Thoracic aorta (tissue), 2 donors: ENCODE measurements around the gene MTCL1. TPM values are rescaled to one million over a fixed set of nuclear protein-coding genes. Genes with fewer than 3 reads are reported as not detected.

Source experiments
- ATAC-seq: fragments of 150-250 bp; one replicate; pipeline ENCODE4 v1.8.0; 2017; ENCODE audit warnings: low read depth; ENCODE audit not compliant: insufficient number of reproducible peaks, low FRiP score
- DNase-seq: peaks from one replicate; pipeline ENCODE4 v3.0.0-alpha.2; 2020; ENCODE audit warnings: low spot score
- H3K27ac ChIP-seq, 2 donors: fragments of 200-600 bp; sonication (generic); 1 replicate in 1 of 2; 2 replicates in 1 of 2; pipeline ENCODE4 v1.5.1; 2016; ENCODE audit warnings: mild to moderate bottlenecking in 2 of 2, moderate library complexity in 2 of 2
- H3K27me3 ChIP-seq: fragments of 200-600 bp; sonication (generic); replicated peaks from 2 replicates; pipeline ENCODE4 v1.6.0; 2016; ENCODE audit warnings: mild to moderate bottlenecking; ENCODE audit not compliant: insufficient read depth
- H3K36me3 ChIP-seq: fragments of 200-600 bp; sonication (generic); one replicate; pipeline ENCODE4 v1.5.1; 2016
- H3K4me1 ChIP-seq, 2 donors: fragments of 200-600 bp; sonication (generic); 1 replicate in 1 of 2; 2 replicates in 1 of 2; pipeline versions ENCODE4 v1.5.1 to v1.6.0; 2016; ENCODE audit warnings: low read depth in 2 of 2, mild to moderate bottlenecking in 1 of 2; ENCODE audit not compliant: control insufficient read depth in 1 of 2
- H3K4me3 ChIP-seq: fragments of 200-600 bp; sonication (generic); 2 replicates; pipeline ENCODE4 v1.5.1; 2016; ENCODE audit warnings: mild to moderate bottlenecking
- H3K9me3 ChIP-seq: fragments of 200-600 bp; sonication (generic); 2 replicates; pipeline ENCODE4 v1.5.1; 2016
- CTCF ChIP-seq: fragments of 200-600 bp; sonication (generic); IDR thresholded peaks from one replicate; pipeline ENCODE4 v1.5.1; 2019; ENCODE audit warnings: antibody characterized with exemption
- total RNA-seq, 2 donors: library from RNA; depleted of rRNA; stranded (reverse); fragments of >200 nt; gene quantifications; one replicate each; pipeline versions ENCODE4 v1.1.0 to v1.2.3, GENCODE V29; 2016

Gene MTCL1
- total RNA-seq, 2 donors from 2014 or later: 9.9 to 23.3 TPM

DNA sequence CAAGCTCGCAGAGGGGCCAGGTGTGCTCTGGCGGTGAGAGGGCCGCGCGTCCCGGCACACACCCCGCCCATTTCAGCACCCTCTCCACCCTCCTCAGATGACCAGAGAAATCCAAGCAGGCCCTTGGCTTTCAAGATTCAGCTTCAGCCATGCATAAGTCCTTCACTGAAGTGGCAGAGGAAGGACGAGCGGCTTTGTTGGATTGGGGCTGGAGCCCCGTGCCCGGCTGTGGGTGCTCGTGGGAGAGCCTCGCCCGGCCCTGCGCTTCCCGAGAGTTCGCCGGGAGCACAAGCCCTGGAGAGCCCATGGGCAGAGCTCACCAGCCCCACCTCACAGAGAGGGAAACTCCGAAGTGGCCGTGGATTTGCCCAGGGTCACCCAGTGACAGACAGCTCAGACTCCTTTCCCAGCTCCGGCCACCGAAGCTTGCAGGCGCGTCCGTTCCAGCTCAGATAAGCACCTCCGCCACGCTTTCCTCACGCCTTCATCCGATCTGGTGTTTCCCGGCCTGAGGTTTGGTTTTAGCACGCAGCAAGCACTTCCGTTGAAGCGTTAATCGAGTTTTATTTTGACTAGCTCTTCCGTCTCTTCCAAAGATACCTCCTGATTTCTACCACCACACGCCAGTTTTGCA, 45.6 kb upstream of the MTCL1 start:
- H3K36me3 ChIP-seq: no peaks in the 10 kb centered on the region

GRCh38 chr18:8660316-8660715, 45.0 kb upstream of the MTCL1 start:
- Histone ChIP-seq H3K9me3 (no peaks in the 10 kb centered on the region), H3K27ac (no peak overlapping the region), H3K27me3 (no peaks in the 10 kb centered on the region), H3K36me3 (no peaks in the 10 kb centered on the region), H3K4me3 (no peak overlapping the region), H3K4me1 (no peaks in the 10 kb centered on the region)
- no peak for ATAC-seq
- no peak for TF ChIP-seq CTCF
- no peak for DNase-seq

More for the DNA sequence above, 45.6 kb upstream of the MTCL1 start:
- TF ChIP-seq CTCF: no peak
- H3K4me3 ChIP-seq: no peak overlapping the region
- no peak for DNase-seq
- no peaks in the 10 kb centered on the region for H3K9me3 ChIP-seq
- H3K27me3 ChIP-seq: no peaks in the 10 kb centered on the region
- no peak overlapping the region for H3K27ac ChIP-seq
- H3K4me1 ChIP-seq: no peaks in the 10 kb centered on the region
- no peak for ATAC-seq

DNA sequence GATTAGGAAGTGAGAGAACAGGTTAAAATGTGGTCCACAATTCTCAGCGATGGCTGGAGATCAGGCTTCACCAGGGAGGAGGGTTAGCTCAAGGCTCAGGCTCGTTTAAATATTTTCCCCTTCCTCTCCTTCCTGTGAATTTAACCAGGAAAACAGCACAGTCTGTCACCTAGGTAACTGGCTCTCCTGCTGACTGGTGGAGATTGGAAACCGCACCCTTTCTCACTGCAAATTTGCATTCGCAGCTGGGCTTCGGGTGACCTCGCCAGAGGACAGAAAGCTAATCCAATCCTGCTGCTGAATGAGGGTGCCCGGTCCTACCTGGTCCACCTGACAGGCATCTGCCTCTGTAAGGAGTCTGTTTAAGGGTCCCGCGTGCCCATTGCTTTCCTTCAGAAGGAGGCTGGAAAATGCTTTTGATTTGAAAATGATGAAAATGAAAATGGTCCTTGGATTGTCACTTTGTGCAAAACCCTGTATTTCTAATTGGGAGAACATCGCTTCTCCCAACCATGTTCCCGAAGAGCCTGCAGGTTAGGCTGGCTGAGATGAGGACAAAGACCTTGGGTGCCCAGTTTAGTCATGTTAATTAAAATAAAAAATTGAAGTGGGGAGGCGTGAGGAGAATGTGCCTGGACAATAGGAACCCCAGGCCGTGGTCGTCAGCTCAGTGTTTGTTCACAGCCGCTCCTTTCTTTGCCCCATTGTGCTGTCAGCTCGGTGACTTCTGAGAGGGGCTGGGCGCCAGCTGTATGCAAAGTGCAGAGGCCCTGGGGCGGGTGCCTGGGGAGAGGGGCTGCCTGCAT, 43.4 kb upstream of the MTCL1 start:
- ATAC-seq (no peak), DNase-seq (no peak)
- H3K36me3 ChIP-seq: no peaks in the 10 kb centered on the region
- no peaks in the 10 kb centered on the region for H3K4me1 ChIP-seq
- no peak for TF ChIP-seq CTCF
- no peak overlapping the region for H3K4me3 ChIP-seq
- H3K9me3 ChIP-seq: no peaks in the 10 kb centered on the region
- H3K27ac ChIP-seq: no peak overlapping the region
- H3K27me3 ChIP-seq: no peaks in the 10 kb centered on the region

DNA sequence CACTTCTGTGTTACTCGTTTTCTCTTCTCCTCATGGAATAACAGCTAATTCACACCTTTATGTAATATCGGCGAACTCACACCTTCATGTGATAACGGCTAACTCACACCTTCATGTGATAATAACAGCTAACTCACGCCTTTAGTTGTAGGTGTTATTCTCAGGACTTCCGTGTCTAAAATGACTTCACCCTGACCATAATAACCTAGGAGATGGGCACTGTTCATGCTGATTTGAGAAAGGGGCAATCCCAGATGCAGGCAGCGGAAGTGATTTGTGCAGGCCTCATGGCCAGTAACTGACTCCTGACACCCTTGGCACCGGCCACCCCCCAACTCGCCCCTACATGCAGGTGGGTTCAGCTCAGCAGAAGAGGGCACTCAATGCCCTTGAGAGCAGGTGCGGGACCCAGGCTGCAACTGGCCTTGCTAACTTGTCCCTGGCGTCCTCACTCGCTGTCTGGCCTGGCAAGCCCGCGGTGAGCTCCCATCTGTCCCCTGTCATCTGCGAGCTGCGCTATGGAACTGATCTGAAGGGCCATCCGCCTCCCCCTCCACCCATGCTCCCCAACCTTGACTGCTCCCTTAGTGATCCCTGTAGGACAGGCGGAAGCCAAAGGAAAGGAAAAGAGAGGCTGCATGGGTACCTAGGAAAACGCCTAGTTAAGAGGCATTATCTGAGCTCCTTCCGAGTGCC, 42.6 kb upstream of the MTCL1 start:
- ATAC-seq (no peak), DNase-seq (no peak)
- H3K4me1 ChIP-seq: no peaks in the 10 kb centered on the region

More for the DNA sequence above, 42.6 kb upstream of the MTCL1 start:
- no peak overlapping the region for H3K27ac ChIP-seq
- no peaks in the 10 kb centered on the region for H3K9me3 ChIP-seq
- TF ChIP-seq CTCF: no peak
- H3K4me3 ChIP-seq: no peak overlapping the region
- H3K27me3 ChIP-seq: no peaks in the 10 kb centered on the region
- H3K36me3 ChIP-seq: no peaks in the 10 kb centered on the region
